Peyer's patch (tissue), 4 donors: ENCODE measurements around the gene MYOZ3.

Source experiments
- POLR2A ChIP-seq, 2 donors: fragments of 450-650 bp; IDR thresholded peaks; one replicate each; pipeline ENCODE4 v1.5.1; 2017; ENCODE audit warnings: antibody characterized with exemption in 2 of 2, mild to moderate bottlenecking in 2 of 2, moderate library complexity in 2 of 2
- TF ChIP-seq, protein P1 (sequence below), 6 experiments: fragments of 450-650 bp in 4 of 6; fragments of 200-600 bp in 2 of 6; sonication (generic) in 1 of 6; IDR thresholded peaks; one replicate each; pipeline ENCODE4 v1.5.1; 2017 to 2019; ENCODE audit warnings: antibody characterized with exemption in 6 of 6, mild to moderate bottlenecking in 3 of 6, moderate library complexity in 1 of 6

DNA sequence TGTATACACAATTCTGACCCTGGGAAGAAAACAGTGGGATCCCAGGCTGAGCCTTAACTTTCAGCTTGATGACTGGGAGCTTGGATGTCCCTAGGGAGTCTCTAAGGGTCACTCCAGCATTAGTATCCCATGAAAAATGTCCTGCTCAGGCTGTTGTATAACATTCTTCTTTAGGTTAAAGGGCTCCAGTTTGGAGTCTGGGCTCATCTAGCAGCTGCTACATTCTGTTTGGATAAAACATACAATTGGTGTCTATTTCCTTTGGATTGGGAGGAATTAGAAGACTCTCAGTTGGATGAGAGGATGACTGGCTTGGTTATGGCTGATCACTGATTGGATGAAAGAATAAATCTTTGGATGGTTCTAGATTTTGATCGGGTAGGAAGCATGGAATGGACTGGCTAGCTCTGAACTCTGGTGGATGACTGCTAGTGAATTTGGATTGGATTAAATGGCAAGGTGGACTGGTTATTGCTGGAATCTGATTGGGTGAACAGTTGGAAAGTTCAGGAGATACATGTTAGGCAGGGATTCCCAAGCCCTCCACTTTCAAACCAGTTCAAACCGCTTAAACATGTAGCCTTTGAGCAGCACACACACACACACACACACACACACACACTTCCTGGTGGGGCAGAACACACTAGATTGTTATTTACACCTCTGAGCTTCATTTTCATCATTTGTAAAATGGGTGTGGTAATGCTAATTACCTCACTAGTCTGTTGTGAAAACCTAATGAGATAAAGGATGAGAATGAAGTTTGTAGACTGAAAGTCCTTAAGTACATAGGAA, 7.1 kb upstream of the MYOZ3 start:
- TF ChIP-seq POLR2A (IDR thresholded peaks at IDR 0.05) = no peak
- TF ChIP-seq, protein P1, sequence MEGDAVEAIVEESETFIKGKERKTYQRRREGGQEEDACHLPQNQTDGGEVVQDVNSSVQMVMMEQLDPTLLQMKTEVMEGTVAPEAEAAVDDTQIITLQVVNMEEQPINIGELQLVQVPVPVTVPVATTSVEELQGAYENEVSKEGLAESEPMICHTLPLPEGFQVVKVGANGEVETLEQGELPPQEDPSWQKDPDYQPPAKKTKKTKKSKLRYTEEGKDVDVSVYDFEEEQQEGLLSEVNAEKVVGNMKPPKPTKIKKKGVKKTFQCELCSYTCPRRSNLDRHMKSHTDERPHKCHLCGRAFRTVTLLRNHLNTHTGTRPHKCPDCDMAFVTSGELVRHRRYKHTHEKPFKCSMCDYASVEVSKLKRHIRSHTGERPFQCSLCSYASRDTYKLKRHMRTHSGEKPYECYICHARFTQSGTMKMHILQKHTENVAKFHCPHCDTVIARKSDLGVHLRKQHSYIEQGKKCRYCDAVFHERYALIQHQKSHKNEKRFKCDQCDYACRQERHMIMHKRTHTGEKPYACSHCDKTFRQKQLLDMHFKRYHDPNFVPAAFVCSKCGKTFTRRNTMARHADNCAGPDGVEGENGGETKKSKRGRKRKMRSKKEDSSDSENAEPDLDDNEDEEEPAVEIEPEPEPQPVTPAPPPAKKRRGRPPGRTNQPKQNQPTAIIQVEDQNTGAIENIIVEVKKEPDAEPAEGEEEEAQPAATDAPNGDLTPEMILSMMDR (IDR thresholded peaks at IDR 0.05) = no peak
